H7 (cell line): ENCODE measurements around the gene PCNA. TPM values are rescaled to one million over a fixed set of nuclear protein-coding genes. Genes with fewer than 3 reads are reported as not detected.
"Not testable (repeated sequence)": the region's sequence is repeated elsewhere in the genome, so short reads cannot be mapped to it uniquely, and the experiment has no call there.

ENCODE experiments used
- DNase-seq: peaks from one replicate; pipeline ENCODE4 v3.0.0; 2012
- H3K27me3 ChIP-seq: 2 replicates; pipeline ENCODE4 v1.6.0; 2011; ENCODE audit warnings: mild to moderate bottlenecking, low read length; ENCODE audit not compliant: control insufficient read depth, insufficient read depth
- H3K36me3 ChIP-seq: replicated peaks from 2 replicates; pipeline ENCODE4 v1.5.1; 2011; ENCODE audit warnings: low read length; ENCODE audit not compliant: control insufficient read depth, insufficient read depth
- H3K4me3 ChIP-seq: 2 replicates; pipeline ENCODE4 v1.5.1; 2011; ENCODE audit warnings: low read depth, mild to moderate bottlenecking, control low read depth, low read length, moderate library complexity; ENCODE audit not compliant: insufficient read depth
- total RNA-seq: library from RNA; depleted of rRNA; stranded (reverse); fragments of >200 nt; shearing (Covaris generic); gene quantifications from 2 replicates; pipeline ENCODE4 v1.2.3, GENCODE V29; 2014; rRNA removed

PCNA gene
- total RNA-seq, 1 experiment from 2014 or later = 294 TPM

DNA sequence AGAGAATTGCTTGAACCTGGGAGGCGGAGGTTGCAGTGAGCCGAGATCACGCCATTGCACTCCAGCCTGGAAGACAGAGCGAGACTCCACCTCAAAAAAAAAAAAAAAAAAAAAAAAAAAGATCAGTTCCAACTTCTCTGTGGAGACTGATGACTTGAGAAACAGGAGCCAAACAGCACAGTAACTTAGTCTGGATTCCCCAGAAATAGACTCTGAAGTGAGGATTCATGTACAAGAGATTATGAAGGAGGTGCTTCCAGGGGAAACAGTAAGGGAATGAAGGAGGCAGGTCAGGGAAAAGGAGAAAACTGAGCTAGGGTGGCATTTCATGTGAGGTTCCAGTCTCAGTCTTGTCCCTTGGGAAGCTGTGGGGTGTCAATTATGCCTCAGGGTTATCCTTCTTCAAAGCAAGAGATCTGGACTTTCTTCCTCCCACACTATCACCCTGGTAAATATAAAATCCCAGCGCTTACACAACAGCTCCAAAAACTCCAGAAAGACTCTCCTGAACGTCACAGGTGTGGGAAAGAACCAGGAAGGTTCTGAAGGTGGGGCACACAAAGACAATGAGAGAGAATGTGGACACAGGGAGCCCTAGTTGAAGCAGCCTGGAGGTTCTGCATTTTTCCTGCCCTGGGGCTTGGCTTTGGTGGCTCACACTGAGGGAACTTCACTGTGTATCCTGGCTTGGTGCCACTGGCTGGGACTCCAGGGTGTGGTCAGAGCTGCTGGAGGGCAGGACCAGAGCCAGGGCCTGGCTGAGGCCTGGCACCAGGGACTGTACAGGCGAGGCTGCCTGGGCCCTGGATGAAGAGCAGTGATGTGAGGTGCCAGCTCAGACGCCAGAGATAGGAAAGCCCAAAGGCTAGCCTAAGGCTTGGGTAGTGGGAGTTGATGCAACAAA is 46.8 kb downstream of the PCNA start:
- no peaks in the 10 kb centered on the region for H3K27me3 ChIP-seq
- no peak for DNase-seq
- no peak overlapping the region for H3K4me3 ChIP-seq
- H3K36me3 ChIP-seq = no peaks in the 10 kb centered on the region

DNA sequence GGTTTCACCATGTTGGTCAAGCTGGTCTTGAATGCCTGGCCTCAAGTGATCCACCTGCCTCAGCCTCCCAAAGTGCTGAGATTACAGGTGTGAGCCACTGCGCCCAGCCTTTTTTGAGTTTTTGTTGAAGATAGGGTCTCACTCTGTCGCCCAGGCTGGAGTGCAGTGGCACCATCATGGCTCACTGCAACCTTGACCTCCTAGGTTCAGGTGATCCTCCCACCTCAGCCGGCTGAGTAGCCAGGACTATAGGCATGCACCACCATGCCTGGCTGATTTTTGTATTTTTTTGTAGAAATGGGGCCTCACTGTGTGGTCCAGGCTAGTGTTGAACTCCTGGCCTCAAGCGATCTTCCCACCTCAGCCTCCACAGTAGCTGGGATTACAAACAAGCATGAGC is 47.8 kb downstream of the PCNA start:
- H3K4me3 ChIP-seq, DNase-seq, H3K27me3 ChIP-seq, H3K36me3 ChIP-seq: not testable (repeated sequence)

DNA sequence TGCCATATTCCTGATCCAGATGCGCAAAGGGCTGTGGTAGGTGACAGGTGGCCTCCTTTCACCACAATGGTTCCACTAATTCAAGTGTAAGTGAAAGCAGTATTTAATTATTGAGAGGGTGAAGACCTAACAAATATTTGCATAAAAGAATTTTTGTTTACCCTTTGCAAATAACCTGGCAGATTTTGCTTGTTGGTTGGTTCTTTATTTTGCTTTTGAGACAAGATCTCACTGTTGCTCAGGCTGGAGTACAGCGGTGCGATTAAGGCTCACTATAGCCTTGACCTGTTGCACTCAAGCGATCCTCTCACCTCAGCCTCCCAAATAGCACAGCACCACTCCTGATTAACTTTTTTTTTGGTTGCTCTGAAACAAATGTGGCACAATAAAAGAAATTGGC is 49.2 kb downstream of the PCNA start:
- no peaks in the 10 kb centered on the region for H3K36me3 ChIP-seq
- no peak for DNase-seq
- no peaks in the 10 kb centered on the region for H3K27me3 ChIP-seq

DNA sequence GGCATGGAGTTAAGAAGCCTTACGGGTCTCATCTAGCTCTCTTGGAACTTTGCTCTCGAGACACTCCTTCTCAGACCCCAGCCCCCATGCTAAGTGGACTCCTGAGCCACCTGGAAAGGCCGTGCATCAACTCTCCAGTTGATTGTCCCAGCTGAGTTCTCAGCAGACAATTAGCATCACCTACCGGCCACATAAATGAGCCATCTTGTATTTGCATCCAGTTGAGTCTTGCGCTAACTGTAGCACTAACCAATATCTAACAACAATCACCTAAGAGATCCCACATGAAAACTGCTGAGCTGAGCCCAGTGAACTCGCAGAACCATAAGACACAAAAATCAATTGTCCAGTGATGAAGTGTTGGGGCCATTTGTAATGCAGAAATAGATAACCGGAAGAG is 49.7 kb downstream of the PCNA start:
- Histone ChIP-seq H3K27me3 (no peaks in the 10 kb centered on the region), H3K4me3 (no peak overlapping the region), H3K36me3 (no peaks in the 10 kb centered on the region)
- no peak for DNase-seq

More for the DNA sequence above, 49.2 kb downstream of the PCNA start:
- H3K4me3 ChIP-seq = no peak overlapping the region

DNA sequence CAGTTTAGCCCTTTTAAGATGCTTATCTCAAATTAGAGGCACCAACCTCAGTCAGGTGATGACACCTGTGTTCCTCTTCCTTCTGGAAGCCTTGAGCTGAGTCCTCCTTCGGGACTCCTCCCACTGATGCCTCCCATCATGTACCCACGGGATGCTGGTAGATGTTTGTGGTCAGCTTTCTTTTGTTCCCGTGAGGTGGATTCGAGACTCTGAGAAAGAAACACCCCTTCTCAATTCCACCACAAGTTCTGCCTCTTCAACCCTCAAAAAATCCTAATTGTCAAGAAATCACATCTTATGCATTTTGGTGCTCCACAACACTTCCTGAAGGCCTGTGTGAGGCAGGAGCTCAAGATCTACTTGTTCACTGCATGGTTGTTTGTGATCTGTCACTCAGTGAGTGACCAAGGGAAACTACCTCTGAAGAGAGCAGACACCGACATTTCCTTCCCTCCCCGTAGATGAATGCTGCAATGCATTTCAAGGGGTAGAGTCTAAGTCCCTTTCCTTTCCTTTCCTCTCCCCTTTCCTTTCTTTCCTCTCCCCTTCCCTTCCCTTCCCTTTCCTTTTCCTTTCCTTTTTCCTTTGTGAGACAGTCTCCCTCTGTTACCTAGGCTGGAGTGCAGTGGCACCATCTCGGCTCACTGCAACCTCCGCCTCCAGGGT is 50.5 kb downstream of the PCNA start:
- Histone ChIP-seq H3K27me3 (no peaks in the 10 kb centered on the region), H3K36me3 (no peaks in the 10 kb centered on the region), H3K4me3 (no peak overlapping the region)
- DNase-seq = no peak

DNA sequence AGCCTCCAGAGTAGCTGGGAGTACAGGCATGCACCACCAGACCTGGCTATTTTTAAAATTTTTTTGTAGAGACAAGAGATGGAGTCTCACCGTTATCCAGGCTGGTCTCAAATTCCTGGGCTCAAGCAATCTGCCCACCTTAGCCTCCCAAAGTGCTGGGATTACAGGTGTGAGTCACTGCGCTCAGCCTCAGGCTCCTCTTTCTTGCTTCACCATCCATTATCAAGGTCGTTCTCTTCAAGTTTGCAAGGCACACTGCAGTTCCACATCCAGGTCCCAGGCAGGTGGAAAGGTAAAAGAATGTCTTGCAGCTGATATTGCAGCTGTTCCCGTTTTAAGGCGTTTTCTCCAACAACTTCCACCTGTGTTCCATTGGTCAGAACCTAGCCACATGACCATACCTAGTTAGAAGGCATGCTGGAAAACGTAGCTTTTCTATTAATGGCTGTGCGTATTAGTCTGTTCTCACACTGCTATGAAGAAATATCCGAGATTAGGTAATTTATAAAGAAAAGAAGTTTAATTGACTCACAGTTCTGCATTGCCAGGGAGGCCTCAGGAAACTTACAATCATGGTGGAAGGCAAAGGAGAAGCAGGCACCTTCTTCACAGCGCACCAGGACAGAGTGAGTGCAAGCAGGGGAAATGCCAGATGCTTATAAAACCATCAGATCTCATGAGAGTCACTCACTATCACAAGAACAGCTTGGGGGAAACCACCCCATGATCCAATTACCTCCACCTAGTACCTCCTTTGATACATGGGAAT is 51.7 kb downstream of the PCNA start:
- H3K36me3 ChIP-seq = no peaks in the 10 kb centered on the region
- no peak for DNase-seq
- H3K4me3 ChIP-seq = no peak overlapping the region
- no peaks in the 10 kb centered on the region for H3K27me3 ChIP-seq

GRCh38 chr20:5065879-5066383 is 53.8 kb downstream of the PCNA start:
- DNase-seq = no peak
- Histone ChIP-seq H3K4me3 (no peak overlapping the region), H3K27me3 (no peaks in the 10 kb centered on the region), H3K36me3 (no peaks in the 10 kb centered on the region)

- no peaks in the 10 kb centered on the region for H3K36me3 ChIP-seq
- DNase-seq = no peak
- H3K4me3 ChIP-seq = no peak overlapping the region
- H3K27me3 ChIP-seq = no peaks in the 10 kb centered on the region
These were observed 54.4 kb downstream of the PCNA start for GRCh38 chr20:5065166-5065878.

Other genes starting within 250 kb of the PCNA start
- gene SLC23A2, start 118.4 kb downstream of the PCNA start, total RNA-seq = 5.9 TPM in 2 replicates
- gene TMEM230, start 6.9 kb downstream of the PCNA start, total RNA-seq = 119 and 138 TPM in 2 replicates
- gene CDS2, start 7.0 kb upstream of the PCNA start, total RNA-seq = 25.1 and 27.5 TPM in 2 replicates
- 0.74 and 1.2 TPM in 2 replicates for gene PROKR2, start 197.0 kb upstream of the PCNA start, total RNA-seq